Smooth muscle cell (in vitro differentiated cells): ENCODE data around the gene EXOC1. TPM values are rescaled to one million over a fixed set of nuclear protein-coding genes. Genes with fewer than 3 reads are reported as not detected.

ENCODE experiments used
- DNase-seq: peaks from one replicate; lab custom pipeline; 2025; ENCODE audit not compliant: unreplicated experiment; lab: John Stamatoyannopoulos, UW
- H2AFZ ChIP-seq: fragments of 200-600 bp; sonication (generic); 2 replicates; pipeline ENCODE4 v1.6.0; 2016; ENCODE audit warnings: antibody characterized with exemption, low read depth, mild to moderate bottlenecking
- H3F3A ChIP-seq: fragments of 200-600 bp; sonication (generic); 2 replicates; pipeline ENCODE4 v1.6.0; 2017; ENCODE audit warnings: antibody characterized with exemption, low read depth
- H3K27ac ChIP-seq: fragments of 200-600 bp; sonication (generic); 2 replicates; pipeline ENCODE4 v1.5.1; 2016; ENCODE audit warnings: low read depth, mild to moderate bottlenecking
- H3K27me3 ChIP-seq: fragments of 200-600 bp; sonication (generic); 2 replicates; pipeline ENCODE4 v1.6.1; 2016; ENCODE audit warnings: low read depth, mild to moderate bottlenecking
- H3K36me3 ChIP-seq: fragments of 200-600 bp; sonication (generic); 2 replicates; pipeline ENCODE4 v1.5.1; 2016; ENCODE audit warnings: low read depth
- H3K4me1 ChIP-seq: fragments of 200-600 bp; sonication (generic); 2 replicates; pipeline ENCODE4 v1.5.1; 2016; ENCODE audit warnings: low read depth
- H3K4me2 ChIP-seq: fragments of 200-600 bp; sonication (generic); 2 replicates; pipeline ENCODE4 v1.6.0; 2016; ENCODE audit warnings: mild to moderate bottlenecking
- H3K4me3 ChIP-seq: fragments of 200-600 bp; sonication (generic); 2 replicates; pipeline ENCODE4 v1.5.1; 2016; ENCODE audit warnings: mild to moderate bottlenecking
- H3K79me2 ChIP-seq: fragments of 200-600 bp; sonication (generic); 2 replicates; pipeline ENCODE4 v1.6.0; 2016; ENCODE audit warnings: low read depth, mild to moderate bottlenecking
- H3K9ac ChIP-seq: fragments of 200-600 bp; sonication (generic); 2 replicates; pipeline ENCODE4 v1.6.0; 2016; ENCODE audit warnings: low read depth
- H3K9me3 ChIP-seq: fragments of 200-600 bp; sonication (generic); replicated peaks from 2 replicates; pipeline ENCODE4 v1.5.1; 2016; ENCODE audit warnings: low read depth
- H4K20me1 ChIP-seq: fragments of 200-600 bp; sonication (generic); 2 replicates; pipeline ENCODE4 v1.6.0; 2016; ENCODE audit warnings: low read depth
- CTCF ChIP-seq: fragments of 200-600 bp; sonication (generic); IDR thresholded peaks from 2 replicates; pipeline ENCODE4 v1.5.1; 2017; ENCODE audit warnings: borderline replicate concordance, mild to moderate bottlenecking, antibody characterized with exemption; ENCODE audit not compliant: insufficient read depth, poor library complexity, severe bottlenecking
- WGBS: methylation state at CpG from one replicate; pipeline ENCODE4 v1.1.7; 2016; ENCODE audit warnings: low lambda C conversion rate; 5-methylcytosine and 5-hydroxymethylcytosine counted together
- polyA plus RNA-seq: library from polyadenylated mRNA; unstranded; fragments of >200 nt; fragmentation: Nextera tagmentation; extraction: Ambion mirVana; gene quantifications from 2 replicates; pipeline ENCODE4 v1.2.1, GENCODE V29; 2016
- total RNA-seq: library from RNA; depleted of rRNA; stranded (reverse); fragments of >200 nt; gene quantifications from 2 replicates; pipeline ENCODE4 v1.2.3, GENCODE V29; 2014

EXOC1 gene
- total and polyA plus RNA-seq, 2 experiments from 2014 or later, result 18.5 to 34.2 TPM

- DNase-seq, result no peak
- Histone ChIP-seq H2AFZ (no peak overlapping the region), H3K36me3 (no peaks in the 10 kb centered on the region), H3K79me2 (peaks cover 29% of the 10 kb centered on the region), H3F3A (peaks cover 2% of the 10 kb centered on the region), H3K4me3 (no peak overlapping the region), H3K27me3 (no peaks in the 10 kb centered on the region), H4K20me1 (peaks cover 6% of the 10 kb centered on the region), H3K4me1 (peaks cover 2% of the 10 kb centered on the region), H3K27ac (no peak overlapping the region), H3K4me2 (no peak overlapping the region), H3K9me3 (no peaks in the 10 kb centered on the region), H3K9ac (no peak overlapping the region)
- no peak for TF ChIP-seq CTCF
- WGBS, result 100% methylated on average over 2 of the region's 2 CpGs
These were observed 6.3 kb downstream of the EXOC1 start for GRCh38 chr4:55859711-55860110.

DNA sequence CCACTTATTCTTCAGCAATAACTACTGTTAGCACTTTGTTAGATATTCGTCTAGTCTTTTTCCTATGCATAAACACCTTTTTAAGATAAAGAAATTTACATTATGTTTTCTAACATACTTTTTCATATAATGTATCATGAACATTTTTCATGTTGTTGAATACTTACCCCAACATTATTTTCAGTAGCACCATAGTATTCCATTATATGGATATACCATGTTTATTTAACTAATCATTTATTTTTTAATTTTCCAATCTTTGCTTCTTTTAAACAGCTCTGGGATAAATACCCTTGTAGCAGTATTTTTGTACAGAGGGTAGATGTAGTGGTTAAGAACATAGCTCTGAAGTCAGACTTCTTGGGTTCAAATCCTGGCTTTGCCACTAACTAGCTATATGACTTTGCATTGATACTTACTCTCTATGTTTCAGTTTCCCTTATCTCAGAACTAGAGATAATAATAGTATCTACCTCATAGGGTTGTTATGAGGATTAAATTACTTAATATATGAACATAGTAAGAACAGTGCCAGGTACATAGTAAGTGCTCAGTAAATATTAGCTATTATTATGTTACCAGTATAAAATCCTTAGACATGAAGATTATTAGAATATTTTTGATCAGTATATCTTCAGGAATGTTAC, 11.3 kb downstream of the EXOC1 start:
- Histone ChIP-seq H3K9ac (peak overlapping the region; percentile 10), H3K4me3 (no peak overlapping the region), H3K79me2 (peaks cover 2% of the 10 kb centered on the region), H2AFZ (no peak overlapping the region), H3K27ac (peak overlapping the region; percentile 95), H4K20me1 (no peaks in the 10 kb centered on the region), H3K4me2 (peak overlapping the region; percentile 78), H3K36me3 (no peaks in the 10 kb centered on the region), H3F3A (peaks cover 6% of the 10 kb centered on the region), H3K27me3 (no peaks in the 10 kb centered on the region), H3K4me1 (peaks cover 12% of the 10 kb centered on the region), H3K9me3 (no peaks in the 10 kb centered on the region)
- 93% methylated on average over 1 of the region's 1 CpG for WGBS
- DNase-seq, result no peak
- TF ChIP-seq CTCF, result no peak

GRCh38 chr4:55865228-55865806, 11.9 kb downstream of the EXOC1 start:
- H3K27ac ChIP-seq, result peak overlapping the region; percentile 95
- peaks cover 2% of the 10 kb centered on the region for H3K79me2 ChIP-seq
- H3K9ac ChIP-seq, result peak overlapping the region; percentile 61
- no peak overlapping the region for H2AFZ ChIP-seq
- no peaks in the 10 kb centered on the region for H3K9me3 ChIP-seq
- H3K4me3 ChIP-seq, result no peak overlapping the region
- TF ChIP-seq CTCF, result no peak
- peaks cover 12% of the 10 kb centered on the region for H3K4me1 ChIP-seq
- H3F3A ChIP-seq, result peaks cover 6% of the 10 kb centered on the region
- no peaks in the 10 kb centered on the region for H3K27me3 ChIP-seq
- peak overlapping the region; percentile 78 for H3K4me2 ChIP-seq
- no peaks in the 10 kb centered on the region for H4K20me1 ChIP-seq
- peaks cover 1% of the 10 kb centered on the region for H3K36me3 ChIP-seq
- DNase-seq, result no peak
- WGBS, result 20% methylated on average over 2 of the region's 2 CpGs
